ENCODE measurements around the gene PNKD. TPM values are rescaled to one million over a fixed set of nuclear protein-coding genes. Genes with fewer than 3 reads are reported as not detected.

PNKD gene
- total and polyA plus RNA-seq, 2 of the 8 experiments (the other 6 are each of a cell fraction or from before 2014, with no cell fraction given), result 43.9 to 65.4 TPM

GRCh38 chr2:218249691-218250090, 20.6 kb upstream of the PNKD start:
- Histone ChIP-seq H3K4ac (replicated peaks; ENCODE audit: insufficient read length, low read depth, low read length) (no peak overlapping the region), H4K5ac (ENCODE audit: insufficient read length, low read depth, low read length) (no peak overlapping the region), H2AK5ac (ENCODE audit: low read depth, low read length) (no peak overlapping the region), H3K79me2 (ENCODE audit: control insufficient read depth in 1 of 2, insufficient read depth in 2 of 2, low read length in 2 of 2) (no peaks in the 10 kb centered on the region), H3K27ac (ENCODE audit: low read depth, low read length) (no peak overlapping the region), H3K4me3 (ENCODE audit: extremely low read depth in 1 of 4, insufficient read depth in 2 of 4, low read depth in 3 of 4, low read length in 4 of 4) (no peak overlapping the region), H3K23ac (ENCODE audit: insufficient read length) (no peak overlapping the region), H4K20me1 (replicated peaks in 1 of 2; ENCODE audit: control insufficient read depth in 1 of 2, insufficient read depth in 2 of 2, low read length in 2 of 2) (peaks cover 0 to 2% of the 10 kb centered on the region in 2 experiments), H3K23me2 (ENCODE audit: low read depth, low read length) (no peaks in the 10 kb centered on the region), H3K18ac (ENCODE audit: extremely low read depth, low read length) (no peak overlapping the region), H3K14ac (ENCODE audit: insufficient read length) (no peak overlapping the region), H4K8ac (ENCODE audit: extremely low read depth, insufficient read depth, low read length) (no peak overlapping the region), H3K36me3 (ENCODE audit: control insufficient read depth in 2 of 4, insufficient read depth in 4 of 4, low read length in 3 of 4) (peaks cover 47 to 95% (median 80%) of the 10 kb centered on the region in 4 experiments), H2BK20ac (ENCODE audit: low read length) (no peak overlapping the region), H3K27me3 (replicated peaks in 1 of 4; ENCODE audit: control insufficient read depth in 3 of 4, extremely low read depth in 1 of 4, insufficient read depth in 3 of 4, low read length in 3 of 4) (no peaks in the 10 kb centered on the region), H3K9me3 (ENCODE audit: insufficient read depth in 2 of 2, low read depth in 1 of 2, low read length in 1 of 2) (no peaks in the 10 kb centered on the region), H4K91ac (replicated peaks; ENCODE audit: insufficient read length, low read length) (no peak overlapping the region), H3K9ac (replicated peaks in 1 of 4; ENCODE audit: extremely low read depth in 1 of 4, low read depth in 3 of 4, low read length in 3 of 4) (no peak overlapping the region), H3K4me2 (ENCODE audit: insufficient read depth in 1 of 2, low read depth in 2 of 2, low read length in 2 of 2) (no peak overlapping the region), H2BK12ac (ENCODE audit: low read depth, low read length) (no peak overlapping the region), H2BK15ac (ENCODE audit: low read length) (no peak overlapping the region), H3K56ac (replicated peaks; ENCODE audit: insufficient read length, low read depth, low read length) (no peak overlapping the region), H2BK120ac (replicated peaks; ENCODE audit: low read depth, low read length) (no peak overlapping the region), H2BK5ac (ENCODE audit: low read depth, low read length) (no peak overlapping the region), H3K4me1 (replicated peaks in 1 of 4; ENCODE audit: control insufficient read depth in 3 of 4, insufficient read depth in 4 of 4, low read length in 3 of 4) (no peaks in the 10 kb centered on the region), H2AFZ (ENCODE audit: low read length) (no peak overlapping the region), H3K79me1 (ENCODE audit: low read depth, low read length) (no peaks in the 10 kb centered on the region)
- no peak for FAIRE-seq
- WGBS, 2 experiments (ENCODE audit: extremely low coverage in 1 of 2, insufficient coverage in 1 of 2, insufficient read length in 1 of 2, insufficient replicate concordance in 2 of 2, low coverage in 1 of 2, low lambda C conversion rate in 2 of 2, missing lambda C conversion rate in 1 of 2), result 94% methylated on average over 13 of the region's 13 CpGs; no CpG with 5 or more reads in 1 of the 2 experiments
- no peak for DNase-seq (ENCODE audit: low read depth in 1 of 2, low spot score in 2 of 2)
- ChIA-PET POLR2A (ENCODE audit: partially characterized antibody) (interaction anchor here (0.7 to 1.0 kb wide), 2 partner anchors 12 to 119 kb away, joined by 3 read pairs; no protein-coding TSS in a partner anchor), CTCF (ENCODE audit: partially characterized antibody) (no interaction called here)
- TF ChIP-seq SAP30 (IDR thresholded peaks at IDR 0.05; ENCODE audit: insufficient read depth, insufficient replicate concordance, low read length) (no peak), RFX5 (IDR thresholded peaks at IDR 0.05; ENCODE audit: borderline replicate concordance, low read depth, low read length) (no peak), EP300 (IDR thresholded peaks at IDR 0.05; ENCODE audit: borderline replicate concordance in 1 of 2, low read depth in 2 of 2, low read length in 2 of 2) (no peak), MAX (IDR thresholded peaks at IDR 0.05) (no peak), KDM5A (IDR thresholded peaks at IDR 0.05; ENCODE audit: low read length) (no peak), JUN (IDR thresholded peaks at IDR 0.05; ENCODE audit: low read depth, low read length) (no peak), TAF1 (IDR thresholded peaks at IDR 0.05; ENCODE audit: low read depth, low read length) (no peak), SIN3A (conservative IDR thresholded peaks at IDR 0.05 in 1 of 2, IDR thresholded peaks at IDR 0.05 in 1 of 2; ENCODE audit: low read depth in 1 of 2, low read length in 2 of 2) (no peak), TAF7 (optimal IDR thresholded peaks at IDR 0.05; ENCODE audit: borderline replicate concordance, low read depth, low read length) (no peak), HDAC2 (IDR thresholded peaks at IDR 0.05; ENCODE audit: borderline replicate concordance in 1 of 2, low read depth in 2 of 2, low read length in 2 of 2) (no peak), MAFK (IDR thresholded peaks at IDR 0.05; ENCODE audit: low read depth, low read length) (no peak)
